Measurements from ENCODE around the gene MGAT5. TPM values are rescaled to one million over a fixed set of nuclear protein-coding genes. Genes with fewer than 3 reads are reported as not detected.

MGAT5 gene
- total and polyA plus RNA-seq, 3 experiments from 2014 or later = 6.4 to 42.4 (median 40.9) TPM

DNA sequence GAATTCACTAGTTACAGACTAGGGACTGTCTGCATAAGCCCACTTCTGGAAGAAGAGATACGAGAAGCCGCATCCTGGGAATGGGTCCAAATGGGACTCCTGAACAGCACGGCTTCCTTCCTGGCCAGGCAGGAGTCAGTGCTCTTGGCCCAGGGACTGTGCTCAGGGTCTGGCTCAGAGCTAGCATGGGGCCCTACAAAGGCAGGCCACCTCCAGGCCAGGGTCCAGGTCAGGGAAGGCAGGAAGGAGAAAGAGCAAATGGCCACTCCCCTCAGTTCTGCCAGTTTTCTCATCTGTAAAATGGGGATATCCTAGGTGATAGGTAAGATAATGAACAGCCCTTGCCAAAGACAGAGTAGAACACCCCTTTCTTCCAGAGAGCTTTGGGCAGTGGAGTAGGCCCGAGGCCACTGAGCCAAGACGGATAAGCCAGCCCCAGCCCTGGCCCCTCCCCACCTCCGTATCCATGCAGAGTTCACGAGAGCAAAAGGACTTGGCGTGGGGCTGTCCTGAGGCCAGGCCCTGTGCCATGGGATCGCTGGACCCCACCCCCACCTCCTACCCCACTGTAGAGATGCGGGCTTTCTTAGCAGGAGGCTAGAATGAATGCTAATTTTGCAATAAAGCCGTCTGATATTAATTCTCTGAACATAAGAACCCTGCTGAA, 190.1 kb downstream of the MGAT5 start:
- CTCF ChIA-PET = no interaction called here
- no peaks in the 10 kb centered on the region for H3K9me3 ChIP-seq (ENCODE audit: low read length)
- Mint-ChIP-seq H3K36me3 (peaks cover 0 to 89% (median 13%) of the 10 kb centered on the region in 3 donors), H3K4me3 (no peak overlapping the region), H3K27me3 (no peaks in the 10 kb centered on the region), H3K9me3 (no peaks in the 10 kb centered on the region), H3K4me1 (peaks cover 0 to 4% (median 0%) of the 10 kb centered on the region in 3 donors), H3K27ac (peak overlapping the region in 3 of 8 donors; percentile 15 to 56 (median 42))
- H3K27me3 ChIP-seq (ENCODE audit: insufficient read depth, low read length, poor library complexity, severe bottlenecking) = no peaks in the 10 kb centered on the region
- no peak overlapping the region for H3K4me3 ChIP-seq (ENCODE audit: low read length)
- POLR2A ChIA-PET = no interaction called here
- H3K4me1 ChIP-seq (ENCODE audit: insufficient read depth, low read length) = no peaks in the 10 kb centered on the region
- no peak for DNase-seq
- H3K27ac ChIP-seq (ENCODE audit: low read depth, low read length) = no peak overlapping the region
- peaks cover 11% of the 10 kb centered on the region for H3K36me3 ChIP-seq (ENCODE audit: insufficient read depth, low read length)

DNA sequence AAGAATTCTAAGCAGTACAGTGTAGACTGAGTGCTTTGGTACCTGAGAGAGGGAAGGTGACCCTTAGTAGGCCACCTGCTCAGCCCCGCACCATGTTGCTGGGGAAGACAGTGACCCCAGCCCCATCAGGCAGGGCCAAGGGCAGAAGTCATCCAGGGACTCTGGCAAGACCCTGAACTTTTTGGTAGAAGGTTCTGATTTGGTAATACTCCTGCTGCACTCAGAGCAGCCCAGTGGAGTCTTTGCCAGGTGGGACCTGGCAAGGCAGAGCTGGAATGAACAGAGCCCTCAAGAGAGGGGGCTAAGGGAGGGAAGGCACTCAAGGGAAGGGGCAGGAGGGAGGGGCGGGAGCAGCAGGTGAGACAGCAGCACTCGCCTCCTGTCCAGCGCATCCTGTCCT, 191.2 kb downstream of the MGAT5 start:
- H3K9me3 ChIP-seq (ENCODE audit: low read length) = no peaks in the 10 kb centered on the region
- no peak for DNase-seq
- no peak overlapping the region for H3K27ac ChIP-seq (ENCODE audit: low read depth, low read length)
- no peaks in the 10 kb centered on the region for H3K4me1 ChIP-seq (ENCODE audit: insufficient read depth, low read length)
- H3K36me3 Mint-ChIP-seq = peaks cover 0 to 89% (median 14%) of the 10 kb centered on the region in 3 donors
- H3K27me3 ChIP-seq (ENCODE audit: insufficient read depth, low read length, poor library complexity, severe bottlenecking) = no peaks in the 10 kb centered on the region
- no peak overlapping the region for H3K4me3 Mint-ChIP-seq
- no peak overlapping the region for H3K4me3 ChIP-seq (ENCODE audit: low read length)
- H3K27ac Mint-ChIP-seq = peak overlapping the region in 3 of 8 donors; percentile 41 to 56 (median 42)
- ChIA-PET POLR2A (no interaction called here), CTCF (no interaction called here)
- peaks cover 11% of the 10 kb centered on the region for H3K36me3 ChIP-seq (ENCODE audit: insufficient read depth, low read length)
- H3K9me3 Mint-ChIP-seq = no peaks in the 10 kb centered on the region
- no peaks in the 10 kb centered on the region for H3K27me3 Mint-ChIP-seq
- peaks cover 0 to 4% (median 0%) of the 10 kb centered on the region in 3 donors for H3K4me1 Mint-ChIP-seq

- no peaks in the 10 kb centered on the region for H3K9me3 ChIP-seq (ENCODE audit: low read length)
- Mint-ChIP-seq H3K9me3 (no peaks in the 10 kb centered on the region), H3K27ac (peak overlapping the region in 3 of 8 donors; percentile 11 to 51 (median 14)), H3K27me3 (peaks cover 0 to 2% of the 10 kb centered on the region in 2 donors), H3K4me1 (peaks cover 0 to 2% (median 0%) of the 10 kb centered on the region in 3 donors), H3K36me3 (peaks cover 0 to 90% (median 11%) of the 10 kb centered on the region in 3 donors), H3K4me3 (no peak overlapping the region)
- H3K4me1 ChIP-seq (ENCODE audit: insufficient read depth, low read length) = no peaks in the 10 kb centered on the region
- H3K36me3 ChIP-seq (ENCODE audit: insufficient read depth, low read length) = peaks cover 11% of the 10 kb centered on the region
- ChIA-PET POLR2A (no interaction called here), CTCF (interaction anchor here (0.8 to 1.6 kb wide), 2 partner anchors 8 to 327 kb away, joined by 3 to 4 read pairs; no protein-coding TSS in a partner anchor)
- no peaks in the 10 kb centered on the region for H3K27me3 ChIP-seq (ENCODE audit: insufficient read depth, low read length, poor library complexity, severe bottlenecking)
- no peak overlapping the region for H3K4me3 ChIP-seq (ENCODE audit: low read length)
- no peak overlapping the region for H3K27ac ChIP-seq (ENCODE audit: low read depth, low read length)
- DNase-seq = no peak
These were observed 192.1 kb downstream of the MGAT5 start for GRCh38 chr2:134445985-134446382.

GRCh38 chr2:134446383-134447017, 192.6 kb downstream of the MGAT5 start:
- H3K27ac ChIP-seq (ENCODE audit: low read depth, low read length) = no peak overlapping the region
- H3K9me3 Mint-ChIP-seq = no peaks in the 10 kb centered on the region
- H3K27me3 ChIP-seq (ENCODE audit: insufficient read depth, low read length, poor library complexity, severe bottlenecking) = no peaks in the 10 kb centered on the region
- peaks cover 11% of the 10 kb centered on the region for H3K36me3 ChIP-seq (ENCODE audit: insufficient read depth, low read length)
- H3K4me1 Mint-ChIP-seq = peaks cover 0 to 4% (median 0%) of the 10 kb centered on the region in 3 donors
- no peak overlapping the region for H3K4me3 Mint-ChIP-seq
- POLR2A ChIA-PET = no interaction called here
- H3K4me3 ChIP-seq (ENCODE audit: low read length) = no peak overlapping the region
- peaks cover 0 to 2% of the 10 kb centered on the region in 2 donors for H3K27me3 Mint-ChIP-seq
- DNase-seq = no peak
- peak overlapping the region in 6 of 8 donors; percentile 4 to 51 (median 14) for H3K27ac Mint-ChIP-seq
- H3K9me3 ChIP-seq (ENCODE audit: low read length) = no peaks in the 10 kb centered on the region
- peaks cover 0 to 89% (median 9%) of the 10 kb centered on the region in 3 donors for H3K36me3 Mint-ChIP-seq
- no peaks in the 10 kb centered on the region for H3K4me1 ChIP-seq (ENCODE audit: insufficient read depth, low read length)
- CTCF ChIA-PET = interaction anchor here (0.8 to 1.6 kb wide), 2 partner anchors 9 to 328 kb away, joined by 3 to 4 read pairs; no protein-coding TSS in a partner anchor

DNA sequence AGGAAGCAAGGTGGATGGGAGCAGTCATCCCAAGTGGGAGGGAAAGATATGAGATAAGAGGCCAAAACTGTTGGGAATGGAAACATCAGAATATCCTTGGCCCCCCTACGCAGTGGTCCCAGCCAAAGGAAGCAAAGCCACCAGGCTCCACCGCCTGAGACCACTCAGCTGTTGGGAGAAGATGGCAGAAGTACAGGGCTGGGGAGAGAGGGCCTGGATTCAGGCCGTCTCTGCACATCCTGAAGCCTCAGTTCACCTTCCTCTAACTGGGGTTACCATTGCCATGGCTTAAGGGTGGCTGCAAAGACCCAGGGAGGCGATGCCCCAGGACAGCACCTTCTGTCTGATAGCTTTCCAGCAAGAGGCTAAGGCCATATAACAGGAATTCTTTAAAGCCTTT, 193.8 kb downstream of the MGAT5 start:
- Mint-ChIP-seq H3K36me3 (peaks cover 0 to 85% (median 6%) of the 10 kb centered on the region in 3 donors), H3K9me3 (no peaks in the 10 kb centered on the region), H3K27me3 (peaks cover 0 to 2% of the 10 kb centered on the region in 2 donors), H3K4me1 (peaks cover 0 to 4% (median 0%) of the 10 kb centered on the region in 3 donors), H3K27ac (no peak overlapping the region), H3K4me3 (no peak overlapping the region)
- POLR2A ChIA-PET = no interaction called here
- H3K4me3 ChIP-seq (ENCODE audit: low read length) = no peak overlapping the region
- H3K36me3 ChIP-seq (ENCODE audit: insufficient read depth, low read length) = peaks cover 11% of the 10 kb centered on the region
- H3K27me3 ChIP-seq (ENCODE audit: insufficient read depth, low read length, poor library complexity, severe bottlenecking) = no peaks in the 10 kb centered on the region
- CTCF ChIA-PET = interaction anchor here (0.7 to 1.6 kb wide), 2 partner anchors 35 to 329 kb away, joined by 3 to 4 read pairs; no protein-coding TSS in a partner anchor
- DNase-seq = no peak
- no peaks in the 10 kb centered on the region for H3K4me1 ChIP-seq (ENCODE audit: insufficient read depth, low read length)
- H3K9me3 ChIP-seq (ENCODE audit: low read length) = no peaks in the 10 kb centered on the region
- no peak overlapping the region for H3K27ac ChIP-seq (ENCODE audit: low read depth, low read length)

DNA sequence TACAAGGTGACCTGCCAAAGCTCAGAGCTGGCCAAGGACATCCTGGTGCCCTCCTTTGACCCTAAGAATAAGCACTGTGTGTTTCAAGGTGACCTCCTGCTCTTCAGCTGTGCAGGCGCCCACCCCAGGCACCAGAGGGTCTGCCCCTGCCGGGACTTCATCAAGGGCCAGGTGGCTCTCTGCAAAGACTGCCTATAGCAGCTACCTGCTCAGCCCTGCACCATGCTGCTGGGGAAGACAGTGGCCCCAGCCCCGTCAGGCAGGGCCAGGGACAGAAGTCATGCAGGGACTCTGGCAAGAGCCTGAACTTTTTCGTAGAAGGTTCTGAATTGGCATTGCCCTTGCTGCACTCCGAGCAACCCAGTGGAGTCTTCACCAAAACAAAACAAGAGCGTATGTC, 194.8 kb downstream of the MGAT5 start:
- H3K27me3 ChIP-seq (ENCODE audit: insufficient read depth, low read length, poor library complexity, severe bottlenecking) = no peaks in the 10 kb centered on the region
- no peak overlapping the region for H3K4me3 Mint-ChIP-seq
- H3K27me3 Mint-ChIP-seq = peaks cover 0 to 2% of the 10 kb centered on the region in 2 donors
- peaks cover 11% of the 10 kb centered on the region for H3K36me3 ChIP-seq (ENCODE audit: insufficient read depth, low read length)
- no peaks in the 10 kb centered on the region for H3K9me3 Mint-ChIP-seq
- no peaks in the 10 kb centered on the region for H3K9me3 ChIP-seq (ENCODE audit: low read length)
- H3K4me3 ChIP-seq (ENCODE audit: low read length) = no peak overlapping the region
- H3K36me3 Mint-ChIP-seq = peaks cover 0 to 81% (median 6%) of the 10 kb centered on the region in 3 donors
- H3K27ac Mint-ChIP-seq = peak overlapping the region in 1 of 8 donors; percentile 17
- ChIA-PET CTCF (no interaction called here), POLR2A (no interaction called here)
- DNase-seq = no peak
- H3K4me1 Mint-ChIP-seq = peaks cover 0 to 4% (median 0%) of the 10 kb centered on the region in 3 donors
- no peak overlapping the region for H3K27ac ChIP-seq (ENCODE audit: low read depth, low read length)
- no peaks in the 10 kb centered on the region for H3K4me1 ChIP-seq (ENCODE audit: insufficient read depth, low read length)

- ChIA-PET CTCF (interaction anchor here (1.0 to 5.0 kb wide), 2 partner anchors 243 to 330 kb away, joined by 3 to 38 read pairs; no protein-coding TSS in a partner anchor), POLR2A (no interaction called here)
- Histone ChIP-seq H3K4me1 (ENCODE audit: insufficient read depth, low read length) (no peaks in the 10 kb centered on the region), H3K27ac (ENCODE audit: low read depth, low read length) (no peak overlapping the region), H3K9me3 (ENCODE audit: low read length) (no peaks in the 10 kb centered on the region), H3K4me3 (ENCODE audit: low read length) (no peak overlapping the region), H3K36me3 (ENCODE audit: insufficient read depth, low read length) (peaks cover 11% of the 10 kb centered on the region), H3K27me3 (ENCODE audit: insufficient read depth, low read length, poor library complexity, severe bottlenecking) (no peaks in the 10 kb centered on the region)
- no peak for DNase-seq
- peaks cover 0 to 80% (median 6%) of the 10 kb centered on the region in 3 donors for H3K36me3 Mint-ChIP-seq
- peaks cover 0 to 4% (median 0%) of the 10 kb centered on the region in 3 donors for H3K4me1 Mint-ChIP-seq
- peak overlapping the region in 1 of 8 donors; percentile 56 for H3K27ac Mint-ChIP-seq
- no peak overlapping the region for H3K4me3 Mint-ChIP-seq
- H3K27me3 Mint-ChIP-seq = peaks cover 0 to 2% of the 10 kb centered on the region in 2 donors
- H3K9me3 Mint-ChIP-seq = no peaks in the 10 kb centered on the region
These were observed 195.3 kb downstream of the MGAT5 start for GRCh38 chr2:134449157-134449556.

Data from CD8-positive, alpha-beta memory T cell (primary cell).